SK-N-SH (cell line): ENCODE measurements around the gene RAB39A. TPM values are rescaled to one million over a fixed set of nuclear protein-coding genes. Genes with fewer than 3 reads are reported as not detected.

ENCODE experiments used
- CTCF ChIA-PET: fragments of 300-600, 350-600 bp; formaldehyde crosslinking; extraction: SDS; loops from one replicate; lab custom pipeline; 2021; lab: Yijun Ruan, JAX
- POLR2A ChIA-PET: fragments of 350-600 bp; sonication (Branson Sonifier 250); formaldehyde crosslinking; extraction: SDS; loops from one replicate; lab custom pipeline; 2020; ENCODE audit warnings: antibody characterized with exemption, inconsistent platforms; lab: Yijun Ruan, JAX
- DNase-seq: peaks from one replicate; pipeline ENCODE4 v3.0.0; 2012
- H2AFZ ChIP-seq: fragments of 200-600 bp; sonication (generic); 2 replicates; pipeline ENCODE4 v1.8.1; 2016; ENCODE audit warnings: antibody characterized with exemption, mild to moderate bottlenecking, low read depth
- H3F3A ChIP-seq: fragments of 200-600 bp; sonication (generic); replicated peaks from 2 replicates; pipeline ENCODE3; 2016; ENCODE audit warnings: antibody characterized with exemption, mild to moderate bottlenecking; ENCODE audit not compliant: insufficient read depth
- H3K27ac ChIP-seq, 2 experiments: fragments of 200-500 bp in 1 of 2; fragments of 200-600 bp in 1 of 2; sonication (Bioruptor generic) in 1 of 2; sonication (generic), shearing (Covaris generic) in 1 of 2; 2 replicates each; pipeline versions ENCODE4 v1.5.1 to v1.6.1; 2014 to 2016; ENCODE audit warnings: low read depth in 2 of 2, inconsistent platforms in 1 of 2, low read length in 1 of 2, mild to moderate bottlenecking in 1 of 2, mixed read lengths in 1 of 2
- H3K27me3 ChIP-seq: fragments of 200-600 bp; sonication (generic), shearing (Covaris generic); 2 replicates; pipeline ENCODE4 v1.6.1; 2016; ENCODE audit warnings: mixed run types; ENCODE audit not compliant: insufficient read depth
- H3K36me3 ChIP-seq, 2 experiments: fragments of 200-500 bp in 1 of 2; fragments of 200-600 bp in 1 of 2; sonication (Bioruptor generic) in 1 of 2; sonication (generic) in 1 of 2; replicated peaks in 1 of 2; 2 replicates each; pipeline versions ENCODE3 to v1.5.1; 2014 to 2016; ENCODE audit warnings: low read length in 1 of 2, mild to moderate bottlenecking in 1 of 2; ENCODE audit not compliant: insufficient read depth in 2 of 2, control insufficient read depth in 1 of 2
- H3K4me1 ChIP-seq, 2 experiments: fragments of 200-500 bp in 1 of 2; fragments of 200-600 bp in 1 of 2; sonication (Bioruptor generic) in 1 of 2; sonication (generic), shearing (Covaris generic) in 1 of 2; 2 replicates each; pipeline versions ENCODE4 v1.5.1 to v1.6.1; 2014 to 2016; ENCODE audit warnings: low read depth in 1 of 2, low read length in 1 of 2, mixed run types in 1 of 2; ENCODE audit not compliant: insufficient read depth in 2 of 2, control insufficient read depth in 1 of 2
- H3K4me2 ChIP-seq: fragments of 200-600 bp; sonication (generic), shearing (Covaris generic); 2 replicates; pipeline ENCODE4 v1.6.1; 2017; ENCODE audit warnings: mixed run types
- H3K4me3 ChIP-seq, 2 experiments: fragments of 200-500 bp in 1 of 2; fragments of 200-600 bp in 1 of 2; sonication (Bioruptor generic) in 1 of 2; sonication (generic), shearing (Covaris generic) in 1 of 2; 2 replicates each; pipeline versions ENCODE4 v1.5.1 to v1.8.1; 2014 to 2016; ENCODE audit warnings: low read depth in 2 of 2, inconsistent platforms in 1 of 2, low read length in 1 of 2, mild to moderate bottlenecking in 1 of 2, mixed read lengths in 1 of 2, moderate library complexity in 1 of 2
- H3K79me2 ChIP-seq: fragments of 200-600 bp; sonication (generic); 2 replicates; pipeline ENCODE4 v1.8.1; 2017; ENCODE audit warnings: mild to moderate bottlenecking; ENCODE audit not compliant: insufficient read depth
- H3K9ac ChIP-seq: fragments of 200-600 bp; sonication (generic); 2 replicates; pipeline ENCODE4 v1.6.1; 2017; ENCODE audit warnings: mixed run types
- H3K9me2 ChIP-seq: fragments of 200-600 bp; sonication (generic); 2 replicates; pipeline ENCODE4 v1.6.1; 2017; ENCODE audit warnings: mixed run types
- H3K9me3 ChIP-seq: fragments of 200-600 bp; sonication (generic); 2 replicates; pipeline ENCODE4 v1.6.1; 2017; ENCODE audit warnings: mixed run types, mild to moderate bottlenecking, moderate library complexity
- H4K20me1 ChIP-seq: fragments of 200-600 bp; sonication (generic); 2 replicates; pipeline ENCODE4 v1.6.1; 2017; ENCODE audit warnings: mild to moderate bottlenecking, mixed run types; ENCODE audit not compliant: insufficient read depth
- EP300 ChIP-seq, 2 experiments: IDR thresholded peaks; 2 replicates each; pipeline versions ENCODE4 v1.4.0 to v1.6.1; 2012; ENCODE audit warnings: borderline replicate concordance in 1 of 2, low read depth in 1 of 2, low read length in 1 of 2
- FOSL2 ChIP-seq: IDR thresholded peaks from 2 replicates; pipeline ENCODE4 v1.4.0; 2012; ENCODE audit warnings: low read depth, mild to moderate bottlenecking, moderate library complexity, borderline replicate concordance
- FOXJ3 ChIP-seq: sonication (generic); formaldehyde crosslinking; IDR thresholded peaks from 2 replicates; pipeline ENCODE4 v1.5.1; 2020; ENCODE audit warnings: mild to moderate bottlenecking, missing genetic modification reagents
- GABPA ChIP-seq: IDR thresholded peaks from 2 replicates; pipeline ENCODE4 v1.4.0; 2012; ENCODE audit warnings: low read depth, mild to moderate bottlenecking
- GATA2 ChIP-seq: sonication (generic); formaldehyde crosslinking; IDR thresholded peaks from 2 replicates; pipeline ENCODE4 v1.5.0; 2020; ENCODE audit warnings: mild to moderate bottlenecking, missing genetic modification reagents
- JUND ChIP-seq: IDR thresholded peaks from 2 replicates; pipeline ENCODE4 v1.4.0; 2012
- MXI1 ChIP-seq: IDR thresholded peaks from 2 replicates; pipeline ENCODE4 v1.6.1; 2012; ENCODE audit warnings: mild to moderate bottlenecking, low read depth, low read length, improper control_type of control experiment
- NFIC ChIP-seq: IDR thresholded peaks from 2 replicates; pipeline ENCODE4 v1.4.0; 2012; ENCODE audit warnings: borderline replicate concordance
- PBX3 ChIP-seq: IDR thresholded peaks from 2 replicates; pipeline ENCODE4; 2012
- POLR2AphosphoS5 ChIP-seq: IDR thresholded peaks from 2 replicates; pipeline ENCODE4 v1.6.1; 2012; ENCODE audit warnings: low read depth, low read length
- RAD21 ChIP-seq: IDR thresholded peaks from 2 replicates; pipeline ENCODE4 v1.6.1; 2012; ENCODE audit warnings: mild to moderate bottlenecking, low read length
- RCOR1 ChIP-seq: fragments of 150-350 bp; IDR thresholded peaks from 2 replicates; pipeline ENCODE4 v1.6.1; 2017; ENCODE audit warnings: antibody characterized with exemption, low read length
- RFX5 ChIP-seq: IDR thresholded peaks from 2 replicates; pipeline ENCODE4 v1.6.1; 2012; ENCODE audit warnings: mild to moderate bottlenecking, improper control_type of control experiment, low read length
- SIN3A ChIP-seq: IDR thresholded peaks from 2 replicates; pipeline ENCODE4 v1.6.1; 2012; ENCODE audit warnings: low read depth, mild to moderate bottlenecking, low read length, moderate library complexity, borderline replicate concordance
- TAF1 ChIP-seq: IDR thresholded peaks from 2 replicates; pipeline ENCODE4 v1.6.1; 2012; ENCODE audit warnings: low read depth, mild to moderate bottlenecking, low read length, moderate library complexity, borderline replicate concordance
- TEAD4 ChIP-seq: IDR thresholded peaks from 2 replicates; pipeline ENCODE4 v1.4.0; 2012; ENCODE audit warnings: mild to moderate bottlenecking, borderline replicate concordance; ENCODE audit not compliant: insufficient read depth
- USF2 ChIP-seq: fragments of 150-350 bp; IDR thresholded peaks from 2 replicates; pipeline ENCODE4 v1.6.1; 2017; ENCODE audit warnings: antibody characterized with exemption, low read length, low read depth, borderline replicate concordance
- WGBS: methylation state at CpG from one replicate; pipeline ENCODE4 v1.1.6; 2017; ENCODE audit warnings: low lambda C conversion rate; 5-methylcytosine and 5-hydroxymethylcytosine counted together
- polyA plus RNA-seq, 3 experiments: library from polyadenylated mRNA; depleted of rRNA; stranded (reverse); fragments of >200 nt; gene quantifications; 2 replicates each; pipeline ENCODE4 v1.2.3, GENCODE V29; 2012
- TF ChIP-seq, protein P1 (sequence below): fragments of 200-600 bp; sonication (generic); IDR thresholded peaks from 2 replicates; pipeline ENCODE4 v1.6.1; 2017; ENCODE audit warnings: antibody characterized with exemption, mild to moderate bottlenecking, moderate library complexity

RAB39A gene
- polyA plus RNA-seq, 1 of the 3 experiments (the other 2 are of a cell fraction): 0.18 TPM

DNA sequence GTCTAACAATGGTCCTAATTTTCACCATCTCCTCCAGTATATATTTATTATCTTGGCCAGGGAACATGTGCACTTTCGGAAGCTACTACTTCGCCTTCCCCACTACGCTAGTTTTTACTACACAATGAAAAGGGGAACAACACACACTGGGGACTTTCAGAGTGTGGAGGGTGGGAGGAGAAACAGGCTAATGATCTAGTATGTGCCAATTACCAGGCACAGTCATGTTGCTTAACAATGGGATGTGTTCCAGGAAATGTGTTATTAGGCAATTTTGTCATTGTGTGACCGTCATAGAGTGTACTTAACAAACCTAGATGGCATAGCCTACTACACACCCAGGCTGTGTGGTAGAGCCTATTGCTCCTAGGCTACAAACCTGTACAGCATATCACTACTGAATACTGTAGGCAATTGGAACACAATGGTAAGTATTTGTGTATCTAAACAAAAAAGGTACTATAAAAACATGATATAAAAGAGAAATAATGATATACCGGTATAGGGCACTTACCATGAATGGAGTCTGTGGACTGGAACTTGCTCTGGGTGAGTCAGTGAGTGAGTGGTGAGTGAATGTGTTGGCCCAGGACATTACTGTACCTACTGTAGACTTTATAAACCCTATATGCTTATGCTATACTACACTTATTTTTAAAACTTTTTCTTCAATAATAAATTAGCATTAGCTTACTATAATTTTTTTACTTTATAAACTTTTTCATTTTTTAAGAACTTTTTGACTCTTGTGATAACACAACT, 60.3 kb downstream of the RAB39A start:
- Histone ChIP-seq H3K9me2 (no peaks in the 10 kb centered on the region), H3K4me1 (no peaks in the 10 kb centered on the region; a peak in 2 of 4 replicates), H4K20me1 (no peaks in the 10 kb centered on the region), H3K79me2 (no peaks in the 10 kb centered on the region), H3K27ac (peak overlapping the region in 1 of 2 experiments; percentile 17; a peak in 1 of 4 replicates), H3K36me3 (no peaks in the 10 kb centered on the region), H2AFZ (no peak overlapping the region), H3K4me3 (no peak overlapping the region), H3K9me3 (no peaks in the 10 kb centered on the region), H3K27me3 (no peaks in the 10 kb centered on the region), H3K4me2 (no peak overlapping the region), H3K9ac (no peak overlapping the region), H3F3A (no peaks in the 10 kb centered on the region)
- POLR2A ChIA-PET: no interaction called here
- 68% methylated on average over 5 of the region's 5 CpGs for WGBS
- no peak for DNase-seq
- TF ChIP-seq PBX3: no peak
- TF ChIP-seq RAD21: no peak
- no peak for TF ChIP-seq GABPA
- TF ChIP-seq USF2: no peak
- TF ChIP-seq MXI1: no peak
- TF ChIP-seq NFIC: no peak
- no peak for TF ChIP-seq RCOR1
- TF ChIP-seq FOXJ3 (CRISPR knock-in tag): no peak
- no peak for TF ChIP-seq JUND
- no peak for TF ChIP-seq GATA2 (CRISPR knock-in tag)
- TF ChIP-seq RFX5: no peak
- TF ChIP-seq POLR2AphosphoS5: no peak
- TF ChIP-seq FOSL2: no peak
- no peak for TF ChIP-seq EP300 (IDR thresholded peaks at IDR 0.05; ENCODE audit: borderline replicate concordance in 1 of 2, low read depth in 1 of 2, low read length in 1 of 2)
- no peak for TF ChIP-seq TAF1
- no peak for TF ChIP-seq SIN3A
- TF ChIP-seq, protein P1, sequence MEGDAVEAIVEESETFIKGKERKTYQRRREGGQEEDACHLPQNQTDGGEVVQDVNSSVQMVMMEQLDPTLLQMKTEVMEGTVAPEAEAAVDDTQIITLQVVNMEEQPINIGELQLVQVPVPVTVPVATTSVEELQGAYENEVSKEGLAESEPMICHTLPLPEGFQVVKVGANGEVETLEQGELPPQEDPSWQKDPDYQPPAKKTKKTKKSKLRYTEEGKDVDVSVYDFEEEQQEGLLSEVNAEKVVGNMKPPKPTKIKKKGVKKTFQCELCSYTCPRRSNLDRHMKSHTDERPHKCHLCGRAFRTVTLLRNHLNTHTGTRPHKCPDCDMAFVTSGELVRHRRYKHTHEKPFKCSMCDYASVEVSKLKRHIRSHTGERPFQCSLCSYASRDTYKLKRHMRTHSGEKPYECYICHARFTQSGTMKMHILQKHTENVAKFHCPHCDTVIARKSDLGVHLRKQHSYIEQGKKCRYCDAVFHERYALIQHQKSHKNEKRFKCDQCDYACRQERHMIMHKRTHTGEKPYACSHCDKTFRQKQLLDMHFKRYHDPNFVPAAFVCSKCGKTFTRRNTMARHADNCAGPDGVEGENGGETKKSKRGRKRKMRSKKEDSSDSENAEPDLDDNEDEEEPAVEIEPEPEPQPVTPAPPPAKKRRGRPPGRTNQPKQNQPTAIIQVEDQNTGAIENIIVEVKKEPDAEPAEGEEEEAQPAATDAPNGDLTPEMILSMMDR: no peak
- no peak for TF ChIP-seq TEAD4
- CTCF ChIA-PET: interaction anchor here (0.7 kb wide), 1 partner anchor 162 kb away, joined by 3 read pairs; no protein-coding TSS in a partner anchor
